H1 (cell line): ENCODE measurements around the gene DSCAM. TPM values are rescaled to one million over a fixed set of nuclear protein-coding genes. Genes with fewer than 3 reads are reported as not detected.

Source experiments
- CTCF ChIA-PET: fragments of 300-600 bp; sonication (Branson Sonifier 250); formaldehyde crosslinking; loops from one replicate; lab custom pipeline; 2021; ENCODE audit not compliant: partially characterized antibody; lab: Charles Lee
- POLR2A ChIA-PET: fragments of 300-600 bp; sonication (Branson Sonifier 250); formaldehyde crosslinking; loops from one replicate; lab custom pipeline; 2021; ENCODE audit warnings: inconsistent platforms; ENCODE audit not compliant: partially characterized antibody; lab: Charles Lee
- DNase-seq, 2 experiments: peaks; one replicate each; pipeline versions ENCODE4 v3.0.0 to v3.0.0-alpha.2; 2010 to 2022; ENCODE audit warnings: low spot score in 2 of 2, low read depth in 1 of 2, mixed read lengths in 1 of 2
- FAIRE-seq: peaks from 2 replicates; lab custom pipeline; 2011; peaks lifted over from hg19 to GRCh38; lab: Jason Lieb, UNC
- H2AFZ ChIP-seq: 2 replicates; pipeline ENCODE4 v1.8.1; 2012; ENCODE audit warnings: low read length, inconsistent platforms
- H2AK5ac ChIP-seq: 2 replicates; pipeline ENCODE4 v1.6.1; 2013; ENCODE audit warnings: low read depth, low read length
- H2BK120ac ChIP-seq: replicated peaks from 2 replicates; pipeline ENCODE3; 2013; ENCODE audit warnings: low read depth, low read length, inconsistent platforms
- H2BK12ac ChIP-seq: 2 replicates; pipeline ENCODE4 v1.6.1; 2013; ENCODE audit warnings: low read depth, low read length
- H2BK15ac ChIP-seq: 2 replicates; pipeline ENCODE4 v1.6.1; 2013; ENCODE audit warnings: low read length
- H2BK20ac ChIP-seq: 2 replicates; pipeline ENCODE4 v1.6.1; 2013; ENCODE audit warnings: low read length
- H2BK5ac ChIP-seq: 2 replicates; pipeline ENCODE4 v1.6.1; 2013; ENCODE audit warnings: low read depth, low read length
- H3K14ac ChIP-seq: 2 replicates; pipeline ENCODE4 v1.6.1; 2013; ENCODE audit warnings: inconsistent platforms; ENCODE audit not compliant: insufficient read length
- H3K18ac ChIP-seq: 2 replicates; pipeline ENCODE4 v1.6.1; 2013; ENCODE audit warnings: low read length; ENCODE audit errors: extremely low read depth
- H3K23ac ChIP-seq: 2 replicates; pipeline ENCODE4 v1.6.1; 2013; ENCODE audit warnings: inconsistent platforms; ENCODE audit not compliant: insufficient read length
- H3K23me2 ChIP-seq: 2 replicates; pipeline ENCODE4 v1.6.1; 2013; ENCODE audit warnings: low read depth, low read length
- H3K27ac ChIP-seq: 2 replicates; pipeline ENCODE4 v1.6.1; 2011; ENCODE audit warnings: low read depth, low read length, inconsistent platforms
- H3K27me3 ChIP-seq, 4 experiments: replicated peaks in 1 of 4; 1 replicate in 1 of 4; 2 replicates in 3 of 4; pipeline versions ENCODE4 v1.6.1 to v1.8.1; 2011 to 2013; ENCODE audit warnings: low read length in 3 of 4, mild to moderate bottlenecking in 3 of 4, inconsistent platforms in 2 of 4, mixed read lengths in 2 of 4, moderate library complexity in 1 of 4; ENCODE audit not compliant: control insufficient read depth in 3 of 4, insufficient read depth in 3 of 4; ENCODE audit errors: extremely low read depth in 1 of 4
- H3K36me3 ChIP-seq, 4 experiments: 2 replicates each; pipeline versions ENCODE4 v1.6.1 to v1.8.1; 2011 to 2013; ENCODE audit warnings: mild to moderate bottlenecking in 4 of 4, low read length in 3 of 4, moderate library complexity in 2 of 4, control low read depth in 1 of 4, inconsistent platforms in 1 of 4; ENCODE audit not compliant: insufficient read depth in 4 of 4, control insufficient read depth in 2 of 4
- H3K4ac ChIP-seq: replicated peaks from 2 replicates; pipeline ENCODE3; 2013; ENCODE audit warnings: low read length, low read depth, mixed read lengths, inconsistent platforms; ENCODE audit not compliant: insufficient read length
- H3K4me1 ChIP-seq, 4 experiments: replicated peaks in 1 of 4; 1 replicate in 1 of 4; 2 replicates in 3 of 4; pipeline versions ENCODE4 v1.6.1 to v1.8.1; 2011 to 2013; ENCODE audit warnings: low read length in 3 of 4, inconsistent platforms in 2 of 4, mixed read lengths in 1 of 4; ENCODE audit not compliant: insufficient read depth in 4 of 4, control insufficient read depth in 3 of 4
- H3K4me2 ChIP-seq, 2 experiments: 2 replicates each; pipeline versions ENCODE4 v1.6.1 to v1.8.1; 2011 to 2013; ENCODE audit warnings: low read depth in 2 of 2, low read length in 2 of 2, control low read depth in 1 of 2, inconsistent platforms in 1 of 2, mild to moderate bottlenecking in 1 of 2; ENCODE audit not compliant: insufficient read depth in 1 of 2
- H3K4me3 ChIP-seq, 4 experiments: fragments of 200-600, 300-600 bp in 1 of 4; sonication (generic), shearing (Covaris generic), sonication (Bioruptor Twin) in 1 of 4; 2 replicates each; pipeline versions ENCODE4 v1.5.1 to v1.8.1; 2011 to 2016; ENCODE audit warnings: low read length in 4 of 4, low read depth in 3 of 4, control low read depth in 2 of 4, inconsistent platforms in 2 of 4, mild to moderate bottlenecking in 2 of 4, mixed read lengths in 1 of 4, moderate library complexity in 1 of 4; ENCODE audit not compliant: insufficient read depth in 2 of 4; ENCODE audit errors: extremely low read depth in 1 of 4
- H3K56ac ChIP-seq: replicated peaks from 2 replicates; pipeline ENCODE3; 2013; ENCODE audit warnings: low read depth, mild to moderate bottlenecking, mixed read lengths, low read length, inconsistent platforms; ENCODE audit not compliant: insufficient read length
- H3K79me1 ChIP-seq: 2 replicates; pipeline ENCODE4 v1.6.1; 2013; ENCODE audit warnings: low read depth, low read length, control low read depth
- H3K79me2 ChIP-seq, 2 experiments: 2 replicates each; pipeline versions ENCODE4 v1.6.1 to v1.8.1; 2012 to 2013; ENCODE audit warnings: low read length in 2 of 2, mild to moderate bottlenecking in 2 of 2, inconsistent platforms in 1 of 2; ENCODE audit not compliant: insufficient read depth in 2 of 2, control insufficient read depth in 1 of 2
- H3K9ac ChIP-seq, 4 experiments: replicated peaks in 1 of 4; 1 replicate in 1 of 4; 2 replicates in 3 of 4; pipeline versions ENCODE4 v1.6.1 to v1.8.1; 2011 to 2013; ENCODE audit warnings: low read depth in 3 of 4, low read length in 3 of 4, control low read depth in 2 of 4, mild to moderate bottlenecking in 2 of 4, moderate library complexity in 2 of 4, inconsistent platforms in 1 of 4; ENCODE audit errors: extremely low read depth in 1 of 4
- H3K9me3 ChIP-seq, 2 experiments: 2 replicates each; pipeline versions ENCODE4 v1.6.1 to v1.8.1; 2012 to 2013; ENCODE audit warnings: mild to moderate bottlenecking in 2 of 2, moderate library complexity in 2 of 2, control low read depth in 1 of 2, inconsistent platforms in 1 of 2, low read depth in 1 of 2, low read length in 1 of 2, mixed read lengths in 1 of 2; ENCODE audit not compliant: insufficient read depth in 2 of 2
- H4K20me1 ChIP-seq, 2 experiments: replicated peaks in 1 of 2; 2 replicates each; pipeline versions ENCODE3 to v1.8.1; 2011 to 2013; ENCODE audit warnings: inconsistent platforms in 2 of 2, low read length in 2 of 2, mild to moderate bottlenecking in 1 of 2; ENCODE audit not compliant: insufficient read depth in 2 of 2, control insufficient read depth in 1 of 2
- H4K5ac ChIP-seq: 2 replicates; pipeline ENCODE4 v1.6.1; 2013; ENCODE audit warnings: low read length, low read depth, mixed read lengths, inconsistent platforms; ENCODE audit not compliant: insufficient read length
- H4K8ac ChIP-seq: 2 replicates; pipeline ENCODE4 v1.8.0; 2013; ENCODE audit warnings: mild to moderate bottlenecking, moderate library complexity, low read length, inconsistent platforms; ENCODE audit not compliant: insufficient read depth; ENCODE audit errors: extremely low read depth
- H4K91ac ChIP-seq: replicated peaks from 2 replicates; pipeline ENCODE3; 2013; ENCODE audit warnings: low read length, mixed read lengths, inconsistent platforms; ENCODE audit not compliant: insufficient read length
- E2F6 ChIP-seq: IDR thresholded peaks from 2 replicates; pipeline ENCODE4 v1.6.1; 2012; ENCODE audit warnings: inconsistent platforms
- EGR1 ChIP-seq: IDR thresholded peaks from 2 replicates; pipeline ENCODE4 v1.6.1; 2011; ENCODE audit warnings: low read depth, low read length, borderline replicate concordance
- GABPA ChIP-seq: IDR thresholded peaks from 2 replicates; pipeline ENCODE4 v1.6.1; 2011; ENCODE audit warnings: mild to moderate bottlenecking, low read length, moderate library complexity, borderline replicate concordance; ENCODE audit not compliant: insufficient read depth
- JUN ChIP-seq: IDR thresholded peaks from 2 replicates; pipeline ENCODE4 v1.6.1; 2011; ENCODE audit warnings: low read depth, mild to moderate bottlenecking, improper control_type of control experiment, low read length
- KDM4A ChIP-seq: IDR thresholded peaks from one replicate; pipeline ENCODE4 v1.7.1; 2012; ENCODE audit warnings: low read depth, mild to moderate bottlenecking, moderate library complexity, low read length, inconsistent platforms; ENCODE audit not compliant: severe bottlenecking
- POU5F1 ChIP-seq: IDR thresholded peaks from 2 replicates; pipeline ENCODE4 v1.6.1; 2011; ENCODE audit warnings: low read depth, mild to moderate bottlenecking, low read length, moderate library complexity
- RAD21 ChIP-seq, 2 experiments: IDR thresholded peaks in 1 of 2; conservative IDR thresholded peaks in 1 of 2; 2 replicates each; pipeline ENCODE4 v1.6.1; 2011; ENCODE audit warnings: low read depth in 2 of 2, low read length in 2 of 2, improper control_type of control experiment in 1 of 2, inconsistent platforms in 1 of 2, mild to moderate bottlenecking in 1 of 2, moderate library complexity in 1 of 2
- RBBP5 ChIP-seq: IDR thresholded peaks from 2 replicates; pipeline ENCODE4 v1.7.1; 2012; ENCODE audit warnings: low read depth, mild to moderate bottlenecking, inconsistent platforms, low read length, moderate library complexity, borderline replicate concordance
- SAP30 ChIP-seq: fragments of 300-600 bp; sonication (generic); IDR thresholded peaks from 2 replicates; pipeline ENCODE4 v1.7.1; 2012; ENCODE audit warnings: low read length, moderate library complexity, mild to moderate bottlenecking, inconsistent platforms; ENCODE audit not compliant: insufficient read depth, insufficient replicate concordance
- TAF1 ChIP-seq: IDR thresholded peaks from 2 replicates; pipeline ENCODE4 v1.6.1; 2011; ENCODE audit warnings: mild to moderate bottlenecking, low read depth, low read length
- WGBS, 2 experiments: shearing (Covaris generic) in 1 of 2; methylation state at CpG; one replicate each; pipeline versions ENCODE4 v1.1.6 to v1.1.7; 2013 to 2015; ENCODE audit warnings: low lambda C conversion rate in 2 of 2, mixed read lengths in 2 of 2, inconsistent platforms in 1 of 2, low coverage in 1 of 2, missing lambda C conversion rate in 1 of 2; ENCODE audit not compliant: insufficient replicate concordance in 2 of 2, insufficient coverage in 1 of 2, insufficient read length in 1 of 2; ENCODE audit errors: extremely low coverage in 1 of 2, missing lambda C conversion rate in 1 of 2; 5-methylcytosine and 5-hydroxymethylcytosine counted together
- polyA plus RNA-seq, 7 experiments: library from polyadenylated mRNA; depleted of rRNA in 3 of 7; stranded (reverse) in 5 of 7; unstranded in 2 of 7; fragments of >200 nt in 5 of 7; fragments of 200-250 nt in 2 of 7; gene quantifications; 1 replicate in 5 of 7; 2 replicates in 1 of 7; 4 replicates in 1 of 7; pipeline versions ENCODE4 v1.2.1 to v1.2.3, GENCODE V29; 2011 to 2013; ENCODE audit warnings: missing spikeins in 2 of 7, mixed read lengths in 2 of 7
- total RNA-seq: library from RNA; stranded (reverse); fragmentation: NEBNext Ultra II Directional; extraction: Animal tissue kit (Norgen Biotek cat#: 25700); gene quantifications from 2 replicates; pipeline ENCODE4 v1.2.1, GENCODE V29; 2021
- TF ChIP-seq, protein P1 (sequence below), 3 experiments: IDR thresholded peaks; 1 replicate in 2 of 3; 2 replicates in 1 of 3; pipeline versions ENCODE4 v1.5.1 to v1.6.1; 2011; ENCODE audit warnings: low read length in 3 of 3, mild to moderate bottlenecking in 3 of 3, inconsistent platforms in 2 of 3, low read depth in 1 of 3, moderate library complexity in 1 of 3; ENCODE audit not compliant: insufficient read depth in 1 of 3; ENCODE audit errors: control extremely low read depth in 1 of 3

Gene DSCAM
- total and polyA plus RNA-seq, 2 of the 8 experiments (the other 6 are each of a cell fraction or from before 2014, with no cell fraction given): 0.02 to 0.15 TPM

GRCh38 chr21:40080385-40080784, 766.6 kb downstream of the DSCAM start:
- Histone ChIP-seq H2BK20ac (no peak overlapping the region), H3K4me3 (no peak overlapping the region), H3K4ac (no peak overlapping the region), H3K23me2 (no peaks in the 10 kb centered on the region), H3K36me3 (no peaks in the 10 kb centered on the region), H2BK5ac (no peak overlapping the region), H3K79me2 (no peaks in the 10 kb centered on the region), H3K56ac (no peak overlapping the region), H3K9me3 (no peaks in the 10 kb centered on the region), H2AFZ (no peak overlapping the region), H3K9ac (no peak overlapping the region), H4K20me1 (no peaks in the 10 kb centered on the region), H2BK15ac (no peak overlapping the region), H3K23ac (no peak overlapping the region), H3K14ac (no peak overlapping the region), H2AK5ac (no peak overlapping the region), H3K4me1 (no peaks in the 10 kb centered on the region), H2BK12ac (no peak overlapping the region), H3K27me3 (no peaks in the 10 kb centered on the region), H3K27ac (no peak overlapping the region), H4K5ac (no peak overlapping the region), H3K79me1 (no peaks in the 10 kb centered on the region), H3K18ac (no peak overlapping the region), H4K91ac (no peak overlapping the region), H3K4me2 (no peak overlapping the region), H2BK120ac (no peak overlapping the region), H4K8ac (no peak overlapping the region)
- no peak for DNase-seq
- FAIRE-seq: no peak
- CTCF ChIA-PET: no interaction called here
- WGBS, 2 experiments: 94% methylated on average over 3 of the region's 3 CpGs; no CpG with 5 or more reads in 1 of the 2 experiments
- POLR2A ChIA-PET: no interaction called here
- TF ChIP-seq E2F6 (no peak), RAD21 (IDR thresholded peaks at IDR 0.05 in 1 of 2, conservative IDR thresholded peaks at IDR 0.05 in 1 of 2; ENCODE audit: low read depth in 2 of 2, low read length in 2 of 2) (no peak), SAP30 (no peak), GABPA (no peak), TAF1 (no peak), KDM4A (no peak), EGR1 (no peak), RBBP5 (no peak), JUN (no peak), POU5F1 (no peak)
- TF ChIP-seq, protein P1, sequence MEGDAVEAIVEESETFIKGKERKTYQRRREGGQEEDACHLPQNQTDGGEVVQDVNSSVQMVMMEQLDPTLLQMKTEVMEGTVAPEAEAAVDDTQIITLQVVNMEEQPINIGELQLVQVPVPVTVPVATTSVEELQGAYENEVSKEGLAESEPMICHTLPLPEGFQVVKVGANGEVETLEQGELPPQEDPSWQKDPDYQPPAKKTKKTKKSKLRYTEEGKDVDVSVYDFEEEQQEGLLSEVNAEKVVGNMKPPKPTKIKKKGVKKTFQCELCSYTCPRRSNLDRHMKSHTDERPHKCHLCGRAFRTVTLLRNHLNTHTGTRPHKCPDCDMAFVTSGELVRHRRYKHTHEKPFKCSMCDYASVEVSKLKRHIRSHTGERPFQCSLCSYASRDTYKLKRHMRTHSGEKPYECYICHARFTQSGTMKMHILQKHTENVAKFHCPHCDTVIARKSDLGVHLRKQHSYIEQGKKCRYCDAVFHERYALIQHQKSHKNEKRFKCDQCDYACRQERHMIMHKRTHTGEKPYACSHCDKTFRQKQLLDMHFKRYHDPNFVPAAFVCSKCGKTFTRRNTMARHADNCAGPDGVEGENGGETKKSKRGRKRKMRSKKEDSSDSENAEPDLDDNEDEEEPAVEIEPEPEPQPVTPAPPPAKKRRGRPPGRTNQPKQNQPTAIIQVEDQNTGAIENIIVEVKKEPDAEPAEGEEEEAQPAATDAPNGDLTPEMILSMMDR (IDR thresholded peaks at IDR 0.05; ENCODE audit: control extremely low read depth in 1 of 3, insufficient read depth in 1 of 3, low read depth in 1 of 3, low read length in 3 of 3): no peak
